Glutamatergic neuron (in vitro differentiated cells): ENCODE results near the gene RRP7A. TPM values are rescaled to one million over a fixed set of nuclear protein-coding genes. Genes with fewer than 3 reads are reported as not detected.
"Not testable (repeated sequence)": the region's sequence is repeated elsewhere in the genome, so short reads cannot be mapped to it uniquely, and the experiment has no call there.

Experiments
- DNase-seq: peaks from one replicate; pipeline ENCODE4 v3.0.0; 2022
- H3K27ac Mint-ChIP-seq: one replicate; pipeline ENCODE4 v1.8.0; 2020; ENCODE audit warnings: mild to moderate bottlenecking, mixed read lengths, inconsistent platforms; ENCODE audit not compliant: unreplicated experiment
- H3K27me3 Mint-ChIP-seq: one replicate; pipeline ENCODE4 v1.8.0; 2020; ENCODE audit warnings: mild to moderate bottlenecking, moderate library complexity, mixed read lengths, inconsistent platforms; ENCODE audit not compliant: unreplicated experiment
- H3K36me3 Mint-ChIP-seq: one replicate; pipeline ENCODE4 v1.8.0; 2020; ENCODE audit warnings: mild to moderate bottlenecking, mixed read lengths, inconsistent platforms; ENCODE audit not compliant: unreplicated experiment
- H3K4me1 Mint-ChIP-seq: one replicate; pipeline ENCODE4 v1.8.0; 2020; ENCODE audit warnings: mild to moderate bottlenecking, low read depth, mixed read lengths, inconsistent platforms; ENCODE audit not compliant: unreplicated experiment
- H3K4me3 Mint-ChIP-seq: one replicate; pipeline ENCODE4 v1.8.0; 2020; ENCODE audit warnings: mild to moderate bottlenecking, mixed read lengths, inconsistent platforms; ENCODE audit not compliant: unreplicated experiment
- H3K9me3 Mint-ChIP-seq: one replicate; pipeline ENCODE4 v1.8.0; 2020; ENCODE audit warnings: mild to moderate bottlenecking, moderate library complexity, mixed read lengths, inconsistent platforms; ENCODE audit not compliant: unreplicated experiment
- total RNA-seq: library from RNA; stranded (reverse); fragmentation: NEBNext Ultra II Directional; extraction: Animal tissue kit (Norgen Biotek cat#: 25700); gene quantifications from one replicate; pipeline ENCODE4 v1.2.1, GENCODE V29; 2021; ENCODE audit not compliant: unreplicated experiment
- TF ChIP-seq, protein P1 (sequence below): fragments of 200-600 bp; sonication (generic); IDR thresholded peaks from one replicate; pipeline ENCODE4 v1.5.0; 2021; ENCODE audit not compliant: partially characterized antibody, unreplicated experiment

Gene RRP7A
- total RNA-seq, 1 donor from 2014 or later: 35.1 TPM

DNA sequence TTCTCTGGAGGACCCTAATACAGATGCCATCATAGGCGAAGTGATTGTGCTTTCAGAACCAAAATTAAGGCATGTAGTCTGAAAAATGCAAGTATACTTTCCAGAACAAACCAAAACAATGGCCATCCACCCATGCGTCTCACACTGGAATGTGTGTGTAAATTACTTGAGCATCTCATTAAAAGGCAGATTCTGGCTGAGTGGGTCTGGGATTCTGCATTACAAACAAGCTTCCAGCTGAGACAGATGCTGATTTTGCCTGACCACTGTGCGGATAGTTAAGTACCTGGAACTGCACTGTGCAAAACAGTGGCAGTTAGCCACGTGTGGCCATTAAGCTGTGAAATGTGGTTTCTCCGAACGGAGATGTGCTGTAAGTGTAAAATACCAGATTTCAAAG lies 26.2 kb downstream of the RRP7A start:
- DNase-seq: no peak
- Mint-ChIP-seq H3K27me3 (no peaks in the 10 kb centered on the region), H3K36me3 (no peaks in the 10 kb centered on the region), H3K4me3 (no peak overlapping the region), H3K4me1 (no peaks in the 10 kb centered on the region), H3K27ac (no peak overlapping the region), H3K9me3 (peaks cover 5% of the 10 kb centered on the region)
- TF ChIP-seq, protein P1, sequence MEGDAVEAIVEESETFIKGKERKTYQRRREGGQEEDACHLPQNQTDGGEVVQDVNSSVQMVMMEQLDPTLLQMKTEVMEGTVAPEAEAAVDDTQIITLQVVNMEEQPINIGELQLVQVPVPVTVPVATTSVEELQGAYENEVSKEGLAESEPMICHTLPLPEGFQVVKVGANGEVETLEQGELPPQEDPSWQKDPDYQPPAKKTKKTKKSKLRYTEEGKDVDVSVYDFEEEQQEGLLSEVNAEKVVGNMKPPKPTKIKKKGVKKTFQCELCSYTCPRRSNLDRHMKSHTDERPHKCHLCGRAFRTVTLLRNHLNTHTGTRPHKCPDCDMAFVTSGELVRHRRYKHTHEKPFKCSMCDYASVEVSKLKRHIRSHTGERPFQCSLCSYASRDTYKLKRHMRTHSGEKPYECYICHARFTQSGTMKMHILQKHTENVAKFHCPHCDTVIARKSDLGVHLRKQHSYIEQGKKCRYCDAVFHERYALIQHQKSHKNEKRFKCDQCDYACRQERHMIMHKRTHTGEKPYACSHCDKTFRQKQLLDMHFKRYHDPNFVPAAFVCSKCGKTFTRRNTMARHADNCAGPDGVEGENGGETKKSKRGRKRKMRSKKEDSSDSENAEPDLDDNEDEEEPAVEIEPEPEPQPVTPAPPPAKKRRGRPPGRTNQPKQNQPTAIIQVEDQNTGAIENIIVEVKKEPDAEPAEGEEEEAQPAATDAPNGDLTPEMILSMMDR: no peak

DNA sequence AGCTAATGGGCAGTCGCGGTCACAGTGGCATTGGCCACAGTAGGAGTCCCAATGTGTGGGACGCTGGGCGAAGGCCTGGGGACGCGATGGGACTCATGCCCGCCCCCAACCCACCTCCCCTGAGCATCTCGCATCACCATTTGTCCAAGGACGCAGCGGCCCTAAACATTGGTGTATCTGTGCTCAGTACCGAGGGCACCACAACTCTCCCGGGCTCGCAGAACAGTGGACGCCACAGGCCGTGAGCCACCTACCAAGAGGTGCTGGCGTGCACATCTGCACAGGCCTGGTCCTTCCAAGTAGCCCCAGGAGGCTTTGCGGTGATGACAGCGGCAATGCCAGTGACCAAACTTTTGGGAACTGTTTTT lies 27.3 kb downstream of the RRP7A start:
- TF ChIP-seq, protein P1: no peak
- no peak overlapping the region for H3K4me3 Mint-ChIP-seq
- no peaks in the 10 kb centered on the region for H3K4me1 Mint-ChIP-seq
- H3K27ac Mint-ChIP-seq: no peak overlapping the region
- DNase-seq: no peak
- H3K27me3 Mint-ChIP-seq: no peaks in the 10 kb centered on the region
- peaks cover 5% of the 10 kb centered on the region for H3K9me3 Mint-ChIP-seq
- H3K36me3 Mint-ChIP-seq: no peaks in the 10 kb centered on the region

DNA sequence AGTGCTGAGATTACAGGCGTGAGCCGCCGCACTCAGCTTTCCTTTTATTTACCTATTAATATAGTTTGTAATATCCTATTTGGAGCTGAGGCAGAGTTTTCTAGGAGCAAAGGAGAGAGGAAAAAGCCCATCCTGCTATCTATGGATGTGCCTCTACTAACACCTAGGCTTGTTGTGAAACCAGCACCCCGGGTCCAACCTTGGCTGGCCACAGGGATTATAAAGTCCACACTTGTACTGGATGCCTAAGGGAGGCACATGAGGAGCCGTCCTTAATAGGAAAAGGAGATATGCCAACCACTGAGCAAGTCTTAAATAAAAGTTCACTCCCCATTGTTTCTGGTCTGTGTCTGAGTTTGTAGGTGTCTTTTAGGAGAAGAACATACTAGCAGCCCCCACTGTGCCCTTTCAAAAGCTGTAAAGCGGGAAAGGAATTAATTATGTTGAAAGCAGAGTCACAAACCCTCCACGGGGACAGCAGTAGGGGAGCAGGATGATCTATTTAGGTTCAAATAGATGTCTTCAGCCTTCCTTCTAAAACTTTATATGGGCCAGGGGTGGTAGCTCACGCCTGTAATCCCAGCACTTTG lies 29.3 kb downstream of the RRP7A start:
- Mint-ChIP-seq H3K36me3 (no peaks in the 10 kb centered on the region), H3K27me3 (no peaks in the 10 kb centered on the region), H3K4me1 (no peaks in the 10 kb centered on the region), H3K27ac (no peak overlapping the region), H3K4me3 (no peak overlapping the region), H3K9me3 (peaks cover 3% of the 10 kb centered on the region)
- no peak for DNase-seq
- TF ChIP-seq, protein P1: no peak

DNA sequence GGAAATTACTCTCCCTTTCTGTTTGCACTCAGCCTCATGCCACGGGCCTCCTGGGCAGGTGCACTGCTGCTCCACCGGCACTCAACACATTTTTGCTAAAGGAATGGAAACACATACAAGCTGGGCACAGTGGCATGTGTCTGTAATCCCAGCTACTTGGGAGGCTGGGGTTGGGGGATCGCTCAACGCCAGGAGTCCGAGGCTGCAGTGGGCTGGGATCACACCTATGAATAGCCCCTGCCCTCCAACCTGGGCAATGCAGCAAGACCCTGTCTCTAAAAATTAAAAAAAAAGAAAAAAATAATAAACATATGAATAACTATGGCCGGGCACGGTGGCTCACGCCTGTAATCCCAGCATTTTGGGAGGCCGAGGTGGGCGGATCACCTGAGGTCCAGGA lies 30.6 kb downstream of the RRP7A start:
- Mint-ChIP-seq H3K9me3 (no peaks in the 10 kb centered on the region), H3K36me3 (no peaks in the 10 kb centered on the region), H3K27ac (no peak overlapping the region), H3K4me1 (no peaks in the 10 kb centered on the region), H3K27me3 (no peaks in the 10 kb centered on the region), H3K4me3 (no peak overlapping the region)
- no peak for DNase-seq
- TF ChIP-seq, protein P1: no peak

DNA sequence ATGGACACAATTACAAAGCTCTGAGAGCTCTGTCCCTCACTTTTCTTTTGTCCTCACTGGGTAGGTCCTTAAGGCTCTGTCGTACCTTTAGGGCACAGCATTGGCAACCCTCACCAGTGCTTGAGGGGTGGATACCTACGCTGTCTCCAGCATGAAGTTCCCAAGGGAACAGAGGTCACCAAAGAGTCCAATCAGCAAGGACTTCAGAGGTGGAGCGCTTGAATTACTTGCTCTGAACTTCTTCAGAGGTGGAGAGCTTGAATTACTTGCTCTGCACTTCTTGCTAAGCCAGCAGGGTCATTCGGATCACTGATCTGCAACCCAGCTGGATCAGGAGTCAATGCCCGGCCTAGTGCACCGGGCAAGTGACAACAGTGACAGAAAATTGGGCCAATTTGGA lies 35.1 kb downstream of the RRP7A start:
- Mint-ChIP-seq H3K27me3 (peaks cover 5% of the 10 kb centered on the region), H3K4me1 (no peaks in the 10 kb centered on the region), H3K27ac (no peak overlapping the region), H3K9me3 (peaks cover 2% of the 10 kb centered on the region), H3K4me3 (no peak overlapping the region), H3K36me3 (no peaks in the 10 kb centered on the region)
- DNase-seq: no peak
- TF ChIP-seq, protein P1: no peak

DNA sequence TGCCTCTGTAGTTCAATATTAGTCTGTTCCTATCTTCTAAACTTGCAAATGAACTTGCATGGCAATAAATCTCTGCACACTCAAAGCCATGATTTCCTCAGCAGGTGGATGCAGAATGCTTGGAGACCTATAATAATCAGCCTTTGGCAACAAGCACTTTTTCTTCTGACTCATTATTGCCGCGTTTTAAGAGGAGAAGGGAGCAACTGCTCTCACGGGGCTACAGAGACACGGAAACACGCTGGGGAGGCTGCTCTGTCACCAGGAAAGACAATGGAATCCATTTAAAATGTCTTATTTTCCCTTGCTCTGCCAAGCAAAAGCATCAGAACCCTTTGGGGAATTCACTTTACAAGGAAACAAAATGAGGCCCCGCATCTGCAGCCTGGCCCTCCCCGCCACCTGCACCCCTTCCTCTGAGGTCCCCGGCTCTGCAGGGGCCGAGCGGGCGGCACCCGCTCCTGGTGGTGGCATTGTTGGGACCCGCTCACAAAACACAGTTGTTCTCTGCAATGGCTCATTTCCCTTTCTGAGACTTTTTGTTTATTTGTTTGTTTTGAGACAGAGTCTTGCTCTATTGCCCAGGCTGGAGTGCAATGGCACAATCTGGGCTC lies 35.9 kb downstream of the RRP7A start:
- not testable (repeated sequence) for H3K9me3 Mint-ChIP-seq, H3K27ac Mint-ChIP-seq, H3K4me1 Mint-ChIP-seq, H3K36me3 Mint-ChIP-seq, H3K27me3 Mint-ChIP-seq, H3K4me3 Mint-ChIP-seq, DNase-seq
